NK-92 treated with Interleukin-12 subunit alpha and Interleukin-12 subunit beta, amount 100 ng/mL, for 24 hours (cell line): Measurements from ENCODE around the gene ABCB7.
"Not testable (repeated sequence)": the region's sequence is repeated elsewhere in the genome, so short reads cannot be mapped to it uniquely, and the experiment has no call there.

Experiments
- DNase-seq: peaks from one replicate; lab custom pipeline; 2025; lab: John Stamatoyannopoulos, UW

The ABCB7 gene

GRCh38 chrX:75155827-75156525 is at the start of gene ABCB7:
Gene ABCB7, minus strand, starts transcription at chrX:75156283. Its CDS starts 11 bp downstream, at chrX:75156272.
- DNase-seq, result peak; percentile 22

- not testable (repeated sequence) for DNase-seq
These were observed 32.5 kb upstream of the ABCB7 start for GRCh38 chrX:75188415-75189206.

- no peak for DNase-seq
These were observed 25.6 kb upstream of the ABCB7 start for GRCh38 chrX:75181721-75182120.

GRCh38 chrX:75179536-75180293 is 23.6 kb upstream of the ABCB7 start:
- DNase-seq, result not testable (repeated sequence)

GRCh38 chrX:75172257-75172890 is 16.3 kb upstream of the ABCB7 start:
- DNase-seq, result not testable (repeated sequence)

- no peak for DNase-seq
These were observed 2.0 kb upstream of the ABCB7 start for GRCh38 chrX:75158054-75158453.

- DNase-seq, result no peak
These were observed 455 bp upstream of the ABCB7 start for GRCh38 chrX:75156531-75156945.

- no peak for DNase-seq
These were observed 646 bp downstream of the ABCB7 start for GRCh38 chrX:75155447-75155826.

GRCh38 chrX:75154871-75155270 is 1.2 kb downstream of the ABCB7 start:
- no peak for DNase-seq

GRCh38 chrX:75151827-75152592 is 4.1 kb downstream of the ABCB7 start:
- no peak for DNase-seq

GRCh38 chrX:75149654-75150053 is 6.4 kb downstream of the ABCB7 start:
- DNase-seq, result no peak

- no peak for DNase-seq
These were observed 23.4 kb downstream of the ABCB7 start for GRCh38 chrX:75132672-75133071.

- no peak for DNase-seq
These were observed 24.0 kb downstream of the ABCB7 start for GRCh38 chrX:75131973-75132627.

GRCh38 chrX:75129069-75129468 is 27.0 kb downstream of the ABCB7 start:
- DNase-seq, result not testable (repeated sequence)

GRCh38 chrX:75118296-75118695 is 37.8 kb downstream of the ABCB7 start:
- no peak for DNase-seq

GRCh38 chrX:75115707-75116413 is 40.2 kb downstream of the ABCB7 start:
- DNase-seq, result no peak

- no peak for DNase-seq
These were observed 41.4 kb downstream of the ABCB7 start for GRCh38 chrX:75114638-75115037.

GRCh38 chrX:75113664-75114063 is 42.4 kb downstream of the ABCB7 start:
- no peak for DNase-seq

- DNase-seq, result no peak
These were observed 48.1 kb downstream of the ABCB7 start for GRCh38 chrX:75107863-75108509.

GRCh38 chrX:75106772-75107171 is 49.3 kb downstream of the ABCB7 start:
- no peak for DNase-seq
